Pulmonary artery endothelial cell (primary cell): ENCODE results near the gene RBM15B. TPM values are rescaled to one million over a fixed set of nuclear protein-coding genes. Genes with fewer than 3 reads are reported as not detected.

ENCODE experiments used
- DNase-seq: peaks from one replicate; pipeline ENCODE4 v3.0.0-alpha.2; 2011; ENCODE audit warnings: low read depth, low spot score
- total RNA-seq: library from RNA; depleted of rRNA; stranded (reverse); fragments of >200 nt; gene quantifications from 2 replicates; pipeline ENCODE4 v1.2.3, GENCODE V29; 2014

The RBM15B gene
- total RNA-seq, 1 donor from 2014 or later: 53.2 TPM

GRCh38 chr3:51391566-51392354, 675 bp downstream of the RBM15B start:
- DNase-seq: no peak

- DNase-seq: no peak
Measured at GRCh38 chr3:51392355-51393133, 1.5 kb downstream of the RBM15B start.

GRCh38 chr3:51393134-51393495, 2.0 kb downstream of the RBM15B start:
- no peak for DNase-seq

- DNase-seq: no peak
Measured at GRCh38 chr3:51393564-51393963, 2.5 kb downstream of the RBM15B start.

GRCh38 chr3:51394541-51394940, 3.5 kb downstream of the RBM15B start:
- DNase-seq: no peak

- no peak for DNase-seq
Measured at GRCh38 chr3:51395493-51396213, 4.6 kb downstream of the RBM15B start.

GRCh38 chr3:51396401-51396800, 5.3 kb downstream of the RBM15B start:
- DNase-seq: no peak

GRCh38 chr3:51397392-51397791, 6.3 kb downstream of the RBM15B start:
- no peak for DNase-seq

GRCh38 chr3:51398595-51399310, 7.7 kb downstream of the RBM15B start:
- DNase-seq: no peak

- no peak for DNase-seq
Measured at GRCh38 chr3:51400166-51400565, 9.1 kb downstream of the RBM15B start.

- no peak for DNase-seq
Measured at GRCh38 chr3:51401735-51402134, 10.7 kb downstream of the RBM15B start.

GRCh38 chr3:51403675-51404074, 12.6 kb downstream of the RBM15B start:
- DNase-seq: no peak

GRCh38 chr3:51408021-51408420, 16.9 kb downstream of the RBM15B start:
- no peak for DNase-seq

GRCh38 chr3:51408813-51409212, 17.7 kb downstream of the RBM15B start:
- DNase-seq: no peak

GRCh38 chr3:51422211-51422610, 31.1 kb downstream of the RBM15B start:
- DNase-seq: no peak

GRCh38 chr3:51426921-51427320, 35.8 kb downstream of the RBM15B start:
- DNase-seq: no peak

- no peak for DNase-seq
Measured at GRCh38 chr3:51429138-51429537, 38.1 kb downstream of the RBM15B start.

GRCh38 chr3:51434110-51434509, 43.0 kb downstream of the RBM15B start:
- no peak for DNase-seq

GRCh38 chr3:51434746-51435327, 43.8 kb downstream of the RBM15B start:
- peak; percentile 26 for DNase-seq

- no peak for DNase-seq
Measured at GRCh38 chr3:51436998-51437639, 46.0 kb downstream of the RBM15B start.
